ENCODE results near the gene TMEM132C. TPM values are rescaled to one million over a fixed set of nuclear protein-coding genes. Genes with fewer than 3 reads are reported as not detected.

The TMEM132C gene
- total and polyA plus RNA-seq, 2 of the 8 experiments (the other 6 are each of a cell fraction or from before 2014, with no cell fraction given): 0.23 to 0.76 TPM

DNA sequence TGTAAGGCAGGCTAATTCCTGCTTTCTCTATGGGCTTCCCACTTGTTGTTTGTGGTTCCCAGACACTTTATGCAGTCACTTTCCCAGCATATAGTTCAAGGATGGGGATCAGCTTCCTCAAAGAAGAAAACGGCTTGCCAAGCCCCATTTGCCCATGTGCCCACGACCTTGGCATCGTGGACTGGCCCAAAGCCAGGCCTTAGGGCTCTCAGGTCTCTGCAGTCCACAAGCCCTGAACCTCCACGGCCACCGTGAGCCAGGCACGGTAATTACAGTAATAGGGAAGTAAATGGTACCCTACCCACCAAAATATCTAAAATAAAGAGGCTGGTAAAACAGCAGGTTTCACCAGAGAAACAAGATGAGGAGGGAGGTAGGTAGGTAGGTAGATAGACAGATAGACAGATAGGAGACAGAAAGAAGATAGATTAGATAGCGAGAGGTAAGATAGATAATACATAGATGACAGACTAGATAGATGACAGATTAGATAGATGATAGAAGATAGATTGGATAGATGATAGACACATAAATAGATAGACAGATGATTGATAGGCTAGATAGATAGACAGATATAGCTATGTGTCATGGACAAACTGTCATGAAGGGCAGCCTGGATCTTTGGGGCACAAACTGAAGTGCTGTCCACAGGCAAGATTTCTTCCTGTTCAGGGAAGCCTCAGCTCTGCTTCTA is 393.7 kb downstream of the TMEM132C start:
- Histone ChIP-seq H2AK5ac (ENCODE audit: low read depth, low read length) (no peak overlapping the region), H3K4me2 (ENCODE audit: insufficient read depth in 1 of 2, low read depth in 2 of 2, low read length in 2 of 2) (no peak overlapping the region), H3K4me1 (replicated peaks in 1 of 4; ENCODE audit: control insufficient read depth in 3 of 4, insufficient read depth in 4 of 4, low read length in 3 of 4) (no peaks in the 10 kb centered on the region), H3K4me3 (ENCODE audit: extremely low read depth in 1 of 4, insufficient read depth in 2 of 4, low read depth in 3 of 4, low read length in 4 of 4) (no peak overlapping the region), H4K91ac (replicated peaks; ENCODE audit: insufficient read length, low read length) (no peak overlapping the region), H4K20me1 (replicated peaks in 1 of 2; ENCODE audit: control insufficient read depth in 1 of 2, insufficient read depth in 2 of 2, low read length in 2 of 2) (no peaks in the 10 kb centered on the region), H2BK5ac (ENCODE audit: low read depth, low read length) (no peak overlapping the region), H2BK15ac (ENCODE audit: low read length) (no peak overlapping the region), H3K23ac (ENCODE audit: insufficient read length) (no peak overlapping the region), H3K9ac (replicated peaks in 1 of 4; ENCODE audit: extremely low read depth in 1 of 4, low read depth in 3 of 4, low read length in 3 of 4) (no peak overlapping the region), H3K14ac (ENCODE audit: insufficient read length) (no peak overlapping the region), H3K56ac (replicated peaks; ENCODE audit: insufficient read length, low read depth, low read length) (no peak overlapping the region), H4K5ac (ENCODE audit: insufficient read length, low read depth, low read length) (no peak overlapping the region), H3K9me3 (ENCODE audit: insufficient read depth in 2 of 2, low read depth in 1 of 2, low read length in 1 of 2) (peaks cover 0 to 7% of the 10 kb centered on the region in 2 experiments; a peak in 1 of 4 replicates), H2AFZ (ENCODE audit: low read length) (no peak overlapping the region), H3K27me3 (replicated peaks in 1 of 4; ENCODE audit: control insufficient read depth in 3 of 4, extremely low read depth in 1 of 4, insufficient read depth in 3 of 4, low read length in 3 of 4) (no peaks in the 10 kb centered on the region), H3K23me2 (ENCODE audit: low read depth, low read length) (peaks cover 7% of the 10 kb centered on the region; the same call in 1 of the 2 replicates), H3K27ac (ENCODE audit: low read depth, low read length) (no peak overlapping the region), H2BK20ac (ENCODE audit: low read length) (no peak overlapping the region), H3K79me1 (ENCODE audit: low read depth, low read length) (no peaks in the 10 kb centered on the region), H3K18ac (ENCODE audit: extremely low read depth, low read length) (no peak overlapping the region), H3K4ac (replicated peaks; ENCODE audit: insufficient read length, low read depth, low read length) (no peak overlapping the region), H3K79me2 (ENCODE audit: control insufficient read depth in 1 of 2, insufficient read depth in 2 of 2, low read length in 2 of 2) (no peaks in the 10 kb centered on the region), H3K36me3 (ENCODE audit: control insufficient read depth in 2 of 4, insufficient read depth in 4 of 4, low read length in 3 of 4) (no peaks in the 10 kb centered on the region), H2BK120ac (replicated peaks; ENCODE audit: low read depth, low read length) (no peak overlapping the region), H2BK12ac (ENCODE audit: low read depth, low read length) (no peak overlapping the region), H4K8ac (ENCODE audit: extremely low read depth, insufficient read depth, low read length) (no peak overlapping the region)
- ChIA-PET POLR2A (ENCODE audit: partially characterized antibody) (no interaction called here), CTCF (ENCODE audit: partially characterized antibody) (interaction anchor here (1.2 kb wide), 1 partner anchor 122 kb away, joined by 4 read pairs; no protein-coding TSS in a partner anchor)
- 77 to 100% methylated on average over 1 to 7 of the region's 7 CpGs for WGBS, 2 experiments (ENCODE audit: extremely low coverage in 1 of 2, insufficient coverage in 1 of 2, insufficient read length in 1 of 2, insufficient replicate concordance in 2 of 2, low coverage in 1 of 2, low lambda C conversion rate in 2 of 2, missing lambda C conversion rate in 1 of 2)
- DNase-seq (ENCODE audit: low read depth in 1 of 2, low spot score in 2 of 2): no peak
- FAIRE-seq: no peak
- TF ChIP-seq, protein P1, sequence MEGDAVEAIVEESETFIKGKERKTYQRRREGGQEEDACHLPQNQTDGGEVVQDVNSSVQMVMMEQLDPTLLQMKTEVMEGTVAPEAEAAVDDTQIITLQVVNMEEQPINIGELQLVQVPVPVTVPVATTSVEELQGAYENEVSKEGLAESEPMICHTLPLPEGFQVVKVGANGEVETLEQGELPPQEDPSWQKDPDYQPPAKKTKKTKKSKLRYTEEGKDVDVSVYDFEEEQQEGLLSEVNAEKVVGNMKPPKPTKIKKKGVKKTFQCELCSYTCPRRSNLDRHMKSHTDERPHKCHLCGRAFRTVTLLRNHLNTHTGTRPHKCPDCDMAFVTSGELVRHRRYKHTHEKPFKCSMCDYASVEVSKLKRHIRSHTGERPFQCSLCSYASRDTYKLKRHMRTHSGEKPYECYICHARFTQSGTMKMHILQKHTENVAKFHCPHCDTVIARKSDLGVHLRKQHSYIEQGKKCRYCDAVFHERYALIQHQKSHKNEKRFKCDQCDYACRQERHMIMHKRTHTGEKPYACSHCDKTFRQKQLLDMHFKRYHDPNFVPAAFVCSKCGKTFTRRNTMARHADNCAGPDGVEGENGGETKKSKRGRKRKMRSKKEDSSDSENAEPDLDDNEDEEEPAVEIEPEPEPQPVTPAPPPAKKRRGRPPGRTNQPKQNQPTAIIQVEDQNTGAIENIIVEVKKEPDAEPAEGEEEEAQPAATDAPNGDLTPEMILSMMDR (IDR thresholded peaks at IDR 0.05; ENCODE audit: control extremely low read depth in 1 of 3, insufficient read depth in 1 of 3, low read depth in 1 of 3, low read length in 3 of 3): no peak
- no peak for TF ChIP-seq RXRA (IDR thresholded peaks at IDR 0.05; ENCODE audit: insufficient read depth, low read depth, low read length)
